Heart left ventricle (tissue), 16 donors: Measurements from ENCODE around the gene PTPRN2. TPM values are rescaled to one million over a fixed set of nuclear protein-coding genes. Genes with fewer than 3 reads are reported as not detected.

Source experiments
- ATAC-seq, 4 donors: fragments of 200-7000 bp; cut with Tn5 transposase; one replicate each; pipeline ENCODE4 v1.9.1; 2020 to 2022; ENCODE audit warnings: moderate library complexity in 4 of 4, mild to moderate bottlenecking in 3 of 4, moderate number of reproducible peaks in 1 of 4
- DNase-seq, 5 donors: peaks; one replicate each; pipeline ENCODE4 v3.0.0-alpha.2; 2020
- H3K27ac ChIP-seq, 12 donors: fragments of 200-600 bp; sonication (generic) in 4 of 12; one replicate each; pipeline versions ENCODE4 v1.5.0 to v1.8.0; 2016 to 2022; ENCODE audit warnings: mild to moderate bottlenecking in 2 of 12
- H3K27me3 ChIP-seq, 9 donors: fragments of 200-600 bp; sonication (generic) in 2 of 9; one replicate each; pipeline versions ENCODE4 v1.5.1 to v1.8.0; 2016 to 2022; ENCODE audit warnings: mild to moderate bottlenecking in 3 of 9
- H3K36me3 ChIP-seq, 9 donors: fragments of 200-600 bp; sonication (generic) in 2 of 9; one replicate each; pipeline versions ENCODE4 v1.5.0 to v1.8.0; 2018 to 2022; ENCODE audit warnings: mild to moderate bottlenecking in 2 of 9
- H3K4me1 ChIP-seq, 12 donors: fragments of 200-600 bp; sonication (generic) in 4 of 12; one replicate each; pipeline versions ENCODE4 v1.5.0 to v1.8.0; 2016 to 2022; ENCODE audit warnings: mild to moderate bottlenecking in 3 of 12
- H3K4me3 ChIP-seq, 12 donors: fragments of 200-600 bp; sonication (generic) in 4 of 12; one replicate each; pipeline versions ENCODE4 v1.5.0 to v1.8.0; 2017 to 2022; ENCODE audit warnings: mild to moderate bottlenecking in 9 of 12, moderate library complexity in 4 of 12
- H3K9me3 ChIP-seq, 12 donors: fragments of 200-600 bp; sonication (generic) in 4 of 12; one replicate each; pipeline versions ENCODE4 v1.5.0 to v1.8.0; 2016 to 2022; ENCODE audit warnings: mild to moderate bottlenecking in 1 of 12
- POLR2A ChIP-seq, 2 donors: fragments of 450-650 bp; IDR thresholded peaks; one replicate each; pipeline ENCODE4 v1.6.1; 2017; ENCODE audit warnings: antibody characterized with exemption in 2 of 2, mild to moderate bottlenecking in 2 of 2, moderate library complexity in 2 of 2
- WGBS, 4 donors: extraction: QIAGEN DNeasy Blood & Tissue Kit in 2 of 4; methylation state at CpG; one replicate each; pipeline versions ENCODE4 v1.1.5 to v1.1.7; 2013 to 2018; 5-methylcytosine and 5-hydroxymethylcytosine counted together
- intact Hi-C, 10 donors: fragments of 100-400 bp; cut with DNase I; formaldehyde crosslinking; loops; one replicate each; pipeline versions ENCODE4 v1.11.1 to v1.14.2; 2022
- polyA plus RNA-seq, 2 donors: library from polyadenylated mRNA; stranded (reverse); fragments of 200-250 nt; gene quantifications; one replicate each; pipeline ENCODE4 v1.2.3, GENCODE V29; 2013
- total RNA-seq, 9 donors: library from RNA; depleted of rRNA in 2 of 9; stranded (reverse); fragments of >200 nt in 2 of 9; fragmentation: NEBNext Ultra II Directional in 3 of 9; extraction: Animal tissue kit (Norgen Biotek cat#: 25700) in 3 of 9; gene quantifications; one replicate each; pipeline versions ENCODE4 v1.1.0 to v1.2.4, GENCODE V29; 2016 to 2023
- TF ChIP-seq, protein P1 (sequence below), 12 donors: fragments of 200-600 bp; sonication (generic) in 4 of 12; IDR thresholded peaks; one replicate each; pipeline versions ENCODE4 v1.5.0 to v1.8.0; 2018 to 2022; ENCODE audit warnings: antibody characterized with exemption in 12 of 12, mild to moderate bottlenecking in 5 of 12
- donor health status: ischemic (EF 13 %, LVEDD 7.1; RV severe dilation, severe dysfunction).
- donor health status: healthy with polysubstance abuse.
- donor health status: DM: no; HTN: yes; CAD: no.
- donor health status: DM: no; HTN: no; CAD: no.
- donor health status: ischemic (EF 25% LVEDD 6.9; RV normal size, moderate dysfunction).
- donor health status: ischemic (EF 25% LVEDD 5.7; RV mildly dilated, moderate dysfunction).
- donor health status: healthy.
- donor health status: DM: yes; HTN: yes; CAD: no.
- donor health status: ischemic (EF 35%, LVEDD 5.7; RV mildly dilated, moderate dysfunction).
- donor health status: nonischemic (EF 11% LVEDD 7.7; RV severe dilation, severe dysfunction).
- donor health status: DM: yes; HTN: yes; CAD: no.
- donor health status: PGD.
- donor health status: ischemic (EF 29% LVEDD 5.4; RV normal size, mild dysfunction).
- donor health status: nonischemic (EF 23%, LVEDD 6.1; RV moderate dilation, normal function).

PTPRN2 gene
- total and polyA plus RNA-seq, 11 donors: 0.61 to 2.3 (median 1.3) TPM

DNA sequence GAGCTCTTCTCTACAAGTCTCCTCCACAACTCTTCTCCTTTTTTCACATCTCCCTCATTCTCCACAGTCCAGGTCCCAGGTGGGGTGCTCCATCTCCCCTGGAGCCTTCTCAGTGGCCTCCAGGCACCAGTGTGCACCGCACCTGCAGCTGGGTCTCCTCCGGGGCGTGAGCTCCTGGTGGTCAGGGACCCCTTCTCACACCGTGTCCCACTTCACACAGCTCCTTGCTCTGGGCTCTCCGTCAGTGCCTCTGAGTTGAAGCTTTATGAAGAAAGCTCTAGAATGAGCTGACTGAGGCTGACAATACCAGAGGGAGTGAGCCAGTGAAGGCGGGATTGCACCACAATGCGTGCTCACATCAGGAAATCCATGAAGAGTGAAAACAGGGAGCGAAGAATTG, 960.6 kb downstream of the PTPRN2 start:
- intact Hi-C loops: no loop called here
- 87 to 92% (median 88%) methylated on average over 8 of the region's 8 CpGs for WGBS, 4 donors
- Histone ChIP-seq H3K27me3 (peaks cover 0 to 7% (median 0%) of the 10 kb centered on the region in 9 donors), H3K9me3 (no peaks in the 10 kb centered on the region), H3K4me1 (no peaks in the 10 kb centered on the region), H3K36me3 (no peaks in the 10 kb centered on the region), H3K4me3 (no peak overlapping the region), H3K27ac (no peak overlapping the region)
- TF ChIP-seq, protein P1, sequence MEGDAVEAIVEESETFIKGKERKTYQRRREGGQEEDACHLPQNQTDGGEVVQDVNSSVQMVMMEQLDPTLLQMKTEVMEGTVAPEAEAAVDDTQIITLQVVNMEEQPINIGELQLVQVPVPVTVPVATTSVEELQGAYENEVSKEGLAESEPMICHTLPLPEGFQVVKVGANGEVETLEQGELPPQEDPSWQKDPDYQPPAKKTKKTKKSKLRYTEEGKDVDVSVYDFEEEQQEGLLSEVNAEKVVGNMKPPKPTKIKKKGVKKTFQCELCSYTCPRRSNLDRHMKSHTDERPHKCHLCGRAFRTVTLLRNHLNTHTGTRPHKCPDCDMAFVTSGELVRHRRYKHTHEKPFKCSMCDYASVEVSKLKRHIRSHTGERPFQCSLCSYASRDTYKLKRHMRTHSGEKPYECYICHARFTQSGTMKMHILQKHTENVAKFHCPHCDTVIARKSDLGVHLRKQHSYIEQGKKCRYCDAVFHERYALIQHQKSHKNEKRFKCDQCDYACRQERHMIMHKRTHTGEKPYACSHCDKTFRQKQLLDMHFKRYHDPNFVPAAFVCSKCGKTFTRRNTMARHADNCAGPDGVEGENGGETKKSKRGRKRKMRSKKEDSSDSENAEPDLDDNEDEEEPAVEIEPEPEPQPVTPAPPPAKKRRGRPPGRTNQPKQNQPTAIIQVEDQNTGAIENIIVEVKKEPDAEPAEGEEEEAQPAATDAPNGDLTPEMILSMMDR (IDR thresholded peaks at IDR 0.05): no peak
- TF ChIP-seq POLR2A (IDR thresholded peaks at IDR 0.05): no peak
- no peak for ATAC-seq
- peak in 2 of 5 donors; percentile 12 to 23 for DNase-seq

DNA sequence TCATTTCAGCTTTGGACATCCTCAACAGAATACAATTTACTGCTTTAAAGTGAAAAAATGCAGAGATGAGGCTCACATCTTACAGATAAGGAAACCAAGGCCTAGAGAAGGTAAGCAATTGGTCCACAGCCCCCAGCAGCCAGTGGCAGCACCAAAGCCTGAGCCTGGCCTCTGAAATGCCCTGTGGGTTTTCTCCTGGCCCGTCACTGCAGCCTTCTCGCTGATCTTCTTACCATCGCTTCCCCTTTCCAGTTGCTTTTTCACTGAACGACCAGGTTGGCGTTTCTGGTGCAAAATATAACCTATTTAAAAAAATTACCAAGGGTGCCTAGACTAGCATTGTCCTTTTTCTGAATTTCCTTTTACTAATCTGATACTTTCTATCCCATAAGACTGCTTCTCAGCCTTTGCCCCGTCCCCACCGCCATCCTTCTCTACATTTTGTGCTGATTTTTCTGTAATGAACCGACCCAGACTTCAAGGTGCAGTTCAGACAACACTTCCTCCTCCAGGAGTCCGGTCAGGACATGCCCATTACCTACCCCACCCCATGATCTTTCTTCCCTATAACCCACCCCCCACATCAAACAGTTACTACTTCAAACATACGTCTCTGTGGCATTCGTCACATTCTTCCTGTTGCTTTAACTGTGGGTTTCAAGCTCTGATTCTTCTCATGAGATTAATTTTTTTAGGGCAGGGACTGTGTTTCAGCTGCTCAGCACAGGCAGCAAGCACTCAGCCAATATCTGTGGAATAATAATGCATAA, 961.5 kb downstream of the PTPRN2 start:
- H3K36me3 ChIP-seq: no peaks in the 10 kb centered on the region
- WGBS, 4 donors: 70 to 77% (median 73%) methylated on average over 11 of the region's 11 CpGs
- H3K9me3 ChIP-seq: no peaks in the 10 kb centered on the region
- H3K27me3 ChIP-seq: peaks cover 0 to 7% (median 0%) of the 10 kb centered on the region in 9 donors
- H3K4me1 ChIP-seq: no peaks in the 10 kb centered on the region
- TF ChIP-seq POLR2A (IDR thresholded peaks at IDR 0.05): no peak
- intact Hi-C loops: no loop called here
- ATAC-seq (no peak), DNase-seq (no peak)
- H3K4me3 ChIP-seq: no peak overlapping the region
- H3K27ac ChIP-seq: no peak overlapping the region

DNA sequence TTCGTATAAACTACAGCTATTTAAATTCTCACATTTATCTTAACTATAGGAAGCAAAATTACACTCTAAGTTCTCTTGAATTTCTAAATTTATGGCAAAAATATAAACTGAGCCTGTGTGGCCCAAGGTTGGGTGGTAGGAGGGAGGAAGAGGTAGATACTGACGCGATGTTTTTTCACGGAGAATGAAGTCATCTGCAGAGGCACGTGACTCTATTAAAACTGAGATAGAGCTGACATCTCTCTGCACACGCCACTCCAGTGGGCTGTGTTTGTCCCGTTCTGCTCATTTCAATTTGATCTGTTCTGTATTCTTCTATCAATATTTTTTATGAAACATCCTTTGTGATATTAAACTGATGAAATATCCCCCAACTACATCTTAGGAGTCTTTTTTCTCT, 964.1 kb downstream of the PTPRN2 start:
- Histone ChIP-seq H3K9me3 (no peaks in the 10 kb centered on the region), H3K4me3 (no peak overlapping the region), H3K27me3 (peaks cover 0 to 5% (median 0%) of the 10 kb centered on the region in 9 donors), H3K4me1 (no peaks in the 10 kb centered on the region), H3K36me3 (no peaks in the 10 kb centered on the region), H3K27ac (no peak overlapping the region)
- ATAC-seq (no peak), DNase-seq (no peak)
- 71 to 77% (median 75%) methylated on average over 7 of the region's 7 CpGs for WGBS, 4 donors
- intact Hi-C loops: no loop called here
- TF ChIP-seq POLR2A (IDR thresholded peaks at IDR 0.05): no peak
- TF ChIP-seq, protein P1 (IDR thresholded peaks at IDR 0.05): no peak

DNA sequence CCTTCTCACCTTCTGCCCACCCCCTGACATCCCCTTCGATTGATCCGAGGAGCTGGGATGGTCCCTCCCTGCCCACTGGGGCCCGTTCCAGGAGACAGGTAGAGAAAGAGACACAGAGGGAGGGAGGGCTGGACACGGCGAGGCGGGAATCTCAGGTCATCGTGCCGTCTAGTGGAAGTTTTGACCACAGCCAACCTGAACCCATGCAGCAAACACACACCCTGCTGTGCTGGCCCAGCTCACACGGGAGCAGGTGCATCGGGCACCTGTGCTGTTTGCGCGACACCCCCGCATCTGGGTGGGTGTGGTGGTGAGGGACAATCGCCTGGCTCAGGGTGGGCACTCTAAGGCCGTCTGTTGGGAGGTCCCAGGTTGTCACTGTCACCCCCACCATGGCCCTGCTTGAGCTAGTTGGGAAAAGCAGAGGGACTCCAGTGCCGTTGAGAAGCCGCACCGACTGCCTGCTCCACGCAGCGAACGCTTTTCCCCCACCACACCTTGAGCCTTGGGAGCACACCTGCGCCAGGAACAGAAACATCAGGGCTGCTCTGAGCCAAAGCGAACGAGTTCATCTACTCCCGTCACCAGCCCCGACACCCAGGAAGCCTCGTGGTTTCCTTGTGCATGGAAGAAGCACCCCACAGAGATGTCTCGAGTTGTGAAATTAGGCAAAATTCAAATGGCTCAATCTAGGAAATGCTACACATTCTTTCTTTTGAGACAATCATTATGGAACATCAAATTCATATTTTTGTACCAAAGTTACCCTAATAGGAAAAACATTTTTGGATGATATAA, 965.0 kb downstream of the PTPRN2 start:
- TF ChIP-seq, protein P1 (IDR thresholded peaks at IDR 0.05): no peak
- TF ChIP-seq POLR2A (IDR thresholded peaks at IDR 0.05): no peak
- WGBS, 4 donors: 84 to 94% (median 92%) methylated on average over 27 to 28 of the region's 28 CpGs
- no peak for ATAC-seq
- H3K9me3 ChIP-seq: no peaks in the 10 kb centered on the region
- peak in 1 of 5 donors; percentile 30 for DNase-seq
- intact Hi-C loops: no loop called here
- no peak overlapping the region for H3K27ac ChIP-seq
- H3K27me3 ChIP-seq: peaks cover 0 to 5% (median 0%) of the 10 kb centered on the region in 9 donors
- H3K4me3 ChIP-seq: no peak overlapping the region
- no peaks in the 10 kb centered on the region for H3K4me1 ChIP-seq
- no peaks in the 10 kb centered on the region for H3K36me3 ChIP-seq
